Left lung (tissue), 10 donors: ENCODE data around the gene CASKIN2. TPM values are rescaled to one million over a fixed set of nuclear protein-coding genes. Genes with fewer than 3 reads are reported as not detected.

Source experiments
- ATAC-seq: fragments of 200-7000 bp; cut with Tn5 transposase; one replicate; pipeline ENCODE4 v1.9.1; 2020; ENCODE audit warnings: moderate library complexity
- DNase-seq, 4 donors: peaks; one replicate each; pipeline ENCODE4 v3.0.0-alpha.2; 2013 to 2020
- H3K27ac ChIP-seq, 2 donors: fragments of 200-600 bp; sonication (generic) in 1 of 2; one replicate each; pipeline versions ENCODE4 v1.5.0 to v1.8.0; 2020 to 2021
- H3K27me3 ChIP-seq, 2 donors: fragments of 200-600 bp; sonication (generic) in 1 of 2; one replicate each; pipeline versions ENCODE4 v1.5.0 to v1.8.0; 2020 to 2021
- H3K36me3 ChIP-seq, 2 donors: fragments of 200-600 bp; sonication (generic) in 1 of 2; one replicate each; pipeline versions ENCODE4 v1.5.0 to v1.8.0; 2020 to 2021
- H3K4me1 ChIP-seq, 2 donors: fragments of 200-600 bp; one replicate each; pipeline ENCODE4 v1.8.0; 2021
- H3K4me3 ChIP-seq, 2 donors: fragments of 200-600 bp; sonication (generic) in 1 of 2; one replicate each; pipeline versions ENCODE4 v1.5.0 to v1.8.0; 2020 to 2021; ENCODE audit warnings: mild to moderate bottlenecking in 1 of 2
- H3K9me3 ChIP-seq, 2 donors: fragments of 200-600 bp; sonication (generic) in 1 of 2; one replicate each; pipeline versions ENCODE4 v1.5.0 to v1.8.0; 2020 to 2021
- CTCF ChIP-seq, 2 donors: fragments of 200-600 bp; sonication (generic) in 1 of 2; IDR thresholded peaks; one replicate each; pipeline versions ENCODE4 v1.5.0 to v1.8.0; 2021; ENCODE audit warnings: antibody characterized with exemption in 2 of 2
- intact Hi-C, 2 donors: fragments of 100-400 bp; cut with DNase I; formaldehyde crosslinking; loops; one replicate each; pipeline versions ENCODE4 v1.11.2 to v1.14.2; 2022
- polyA plus RNA-seq, 6 donors: library from polyadenylated mRNA; unstranded; fragments of 120-200 nt; gene quantifications; one replicate each; pipeline ENCODE4 v1.2.1, GENCODE V29; 2013; ENCODE audit not compliant: insufficient read length in 6 of 6
- total RNA-seq, 2 donors: library from RNA; stranded (reverse); fragmentation: NEBNext Ultra II Directional; extraction: Animal tissue kit (Norgen Biotek cat#: 25700); gene quantifications; one replicate each; pipeline ENCODE4 v1.2.1, GENCODE V29; 2021
- donor health status: DM: no; HTN: yes; CAD: no.
- donor health status: DM: no; HTN: no; CAD: no.

The CASKIN2 gene
- total and polyA plus RNA-seq, 8 donors, result 17.9 to 74.4 (median 28.6) TPM

GRCh38 chr17:75465039-75465438 lies 50.3 kb downstream of the CASKIN2 start:
- DNase-seq, result no peak
- Histone ChIP-seq H3K27ac (no peak overlapping the region), H3K9me3 (no peaks in the 10 kb centered on the region), H3K4me3 (no peak overlapping the region), H3K4me1 (peaks cover 6 to 18% of the 10 kb centered on the region in 2 donors), H3K36me3 (no peaks in the 10 kb centered on the region), H3K27me3 (no peaks in the 10 kb centered on the region)
- no peak for ATAC-seq
- TF ChIP-seq CTCF (IDR thresholded peaks at IDR 0.05), result no peak
- intact Hi-C loops, result no loop called here

- Histone ChIP-seq H3K27ac (peak overlapping the region in 1 of 2 donors; percentile 5), H3K4me1 (peaks cover 6 to 31% of the 10 kb centered on the region in 2 donors), H3K36me3 (no peaks in the 10 kb centered on the region), H3K4me3 (no peak overlapping the region), H3K9me3 (no peaks in the 10 kb centered on the region), H3K27me3 (no peaks in the 10 kb centered on the region)
- intact Hi-C loops, result no loop called here
- TF ChIP-seq CTCF (IDR thresholded peaks at IDR 0.05), result no peak
- DNase-seq, result no peak
- no peak for ATAC-seq
These were observed 51.7 kb downstream of the CASKIN2 start for GRCh38 chr17:75463603-75464002.

DNA sequence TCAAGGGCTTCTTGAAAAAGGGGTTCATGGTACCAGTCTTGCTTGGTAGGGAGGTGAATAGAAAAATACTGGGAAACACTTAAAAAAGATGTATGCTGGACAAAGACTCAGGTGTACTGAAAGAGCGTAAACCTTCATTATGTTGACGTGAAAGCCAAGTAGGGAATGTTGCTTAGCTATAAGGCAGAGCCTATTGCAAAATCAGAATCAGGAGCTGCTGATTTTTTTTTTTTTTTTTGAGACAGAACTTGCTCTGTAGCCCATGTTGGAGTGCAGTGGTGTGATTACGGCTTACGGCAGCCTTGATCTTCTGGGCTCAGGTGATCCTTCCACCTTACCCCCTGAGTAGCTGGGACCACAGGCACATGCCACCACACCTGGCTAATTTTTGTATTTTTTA lies 55.0 kb downstream of the CASKIN2 start:
- H3K9me3 ChIP-seq, result no peaks in the 10 kb centered on the region
- peak overlapping the region; percentile 30 to 39 for H3K27ac ChIP-seq
- no peak overlapping the region for H3K4me3 ChIP-seq
- H3K27me3 ChIP-seq, result no peaks in the 10 kb centered on the region
- no peaks in the 10 kb centered on the region for H3K36me3 ChIP-seq
- no peak for DNase-seq
- no peak for ATAC-seq
- no peak for TF ChIP-seq CTCF (IDR thresholded peaks at IDR 0.05)
- intact Hi-C loops, result no loop called here
- peaks cover 4 to 47% of the 10 kb centered on the region in 2 donors for H3K4me1 ChIP-seq

GRCh38 chr17:75459590-75460267 lies 55.6 kb downstream of the CASKIN2 start:
- intact Hi-C loops, result no loop called here
- TF ChIP-seq CTCF (IDR thresholded peaks at IDR 0.05), result no peak
- Histone ChIP-seq H3K27me3 (no peaks in the 10 kb centered on the region), H3K4me1 (peaks cover 4 to 47% of the 10 kb centered on the region in 2 donors), H3K27ac (peak overlapping the region; percentile 30 to 39), H3K9me3 (no peaks in the 10 kb centered on the region), H3K4me3 (no peak overlapping the region), H3K36me3 (no peaks in the 10 kb centered on the region)
- DNase-seq, result peak in 1 of 4 donors; percentile 39
- ATAC-seq, result peak; percentile 40

GRCh38 chr17:75459246-75459589 lies 56.1 kb downstream of the CASKIN2 start:
- ATAC-seq (no peak), DNase-seq (no peak)
- Histone ChIP-seq H3K27me3 (no peaks in the 10 kb centered on the region), H3K4me1 (peaks cover 4 to 47% of the 10 kb centered on the region in 2 donors), H3K9me3 (no peaks in the 10 kb centered on the region), H3K27ac (peak overlapping the region; percentile 30 to 39), H3K36me3 (no peaks in the 10 kb centered on the region), H3K4me3 (no peak overlapping the region)
- intact Hi-C loops, result no loop called here
- no peak for TF ChIP-seq CTCF (IDR thresholded peaks at IDR 0.05)
